ENCODE data around the gene RABEP1.
"Not testable (repeated sequence)": the region's sequence is repeated elsewhere in the genome, so short reads cannot be mapped to it uniquely, and the experiment has no call there.

RABEP1 gene

GRCh38 chr17:5429191-5429887 lies 147.3 kb downstream of the RABEP1 start:
- no peak for DNase-seq

GRCh38 chr17:5430413-5430999 lies 148.4 kb downstream of the RABEP1 start:
- no peak for DNase-seq

DNA sequence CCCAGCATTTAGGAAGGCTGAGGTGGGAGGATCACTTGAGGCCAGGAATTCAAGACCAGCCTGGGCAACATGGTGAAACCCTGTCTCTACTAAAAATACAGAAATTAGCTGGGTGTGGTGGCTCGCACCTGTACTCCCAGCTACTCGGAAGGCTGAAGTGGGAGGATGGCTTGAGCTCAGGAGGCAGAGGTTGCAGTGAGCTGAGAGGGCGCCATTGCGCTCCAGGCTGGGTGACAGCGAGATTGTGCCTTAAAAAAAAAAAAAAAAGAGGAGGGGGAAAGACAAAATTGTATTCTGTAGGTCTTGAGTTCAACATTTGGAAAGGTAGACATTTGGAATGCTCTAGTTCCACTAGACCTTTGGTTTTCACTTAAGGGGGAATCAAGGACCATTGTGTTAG lies 149.2 kb downstream of the RABEP1 start:
- not testable (repeated sequence) for DNase-seq

GRCh38 chr17:5431949-5432556 lies 150.0 kb downstream of the RABEP1 start:
- no peak for DNase-seq

- DNase-seq = no peak
Observed at GRCh38 chr17:5434984-5435383, 152.9 kb downstream of the RABEP1 start.

Data from central memory CD4-positive, alpha-beta T cell (primary cell).